Measurements from ENCODE around the gene CFAP210.

CFAP210 gene, protein sequence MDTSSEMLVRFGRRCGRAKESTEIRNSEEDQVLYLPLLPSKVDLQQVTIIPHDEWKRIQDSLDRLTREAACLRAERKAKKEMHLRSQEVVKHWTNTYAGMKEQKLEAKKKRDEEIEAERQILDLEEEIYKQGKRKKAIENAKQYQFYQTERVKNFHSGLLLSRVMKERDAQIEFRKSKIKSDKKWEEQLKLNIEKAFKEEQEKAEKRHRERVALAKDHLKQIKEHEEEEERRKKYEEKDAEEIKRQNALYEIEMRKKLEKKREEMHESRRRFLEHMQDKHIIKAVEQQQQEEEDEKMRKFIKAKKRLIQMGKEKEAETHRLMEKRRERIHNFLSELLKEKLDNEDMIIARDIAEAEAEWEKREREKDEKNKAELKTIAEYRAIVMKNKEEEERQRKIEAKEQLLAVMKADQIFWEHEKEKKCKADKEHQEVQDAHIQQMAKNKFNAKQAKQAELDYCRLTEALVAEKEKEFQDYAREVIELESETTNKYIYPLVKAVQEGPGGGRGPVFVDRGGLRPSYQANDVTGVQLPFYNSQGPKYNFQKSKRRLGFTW
- 4.1 to 6.4 (median 5.1) reads per million in 4 donors for total RNA-seq

DNA sequence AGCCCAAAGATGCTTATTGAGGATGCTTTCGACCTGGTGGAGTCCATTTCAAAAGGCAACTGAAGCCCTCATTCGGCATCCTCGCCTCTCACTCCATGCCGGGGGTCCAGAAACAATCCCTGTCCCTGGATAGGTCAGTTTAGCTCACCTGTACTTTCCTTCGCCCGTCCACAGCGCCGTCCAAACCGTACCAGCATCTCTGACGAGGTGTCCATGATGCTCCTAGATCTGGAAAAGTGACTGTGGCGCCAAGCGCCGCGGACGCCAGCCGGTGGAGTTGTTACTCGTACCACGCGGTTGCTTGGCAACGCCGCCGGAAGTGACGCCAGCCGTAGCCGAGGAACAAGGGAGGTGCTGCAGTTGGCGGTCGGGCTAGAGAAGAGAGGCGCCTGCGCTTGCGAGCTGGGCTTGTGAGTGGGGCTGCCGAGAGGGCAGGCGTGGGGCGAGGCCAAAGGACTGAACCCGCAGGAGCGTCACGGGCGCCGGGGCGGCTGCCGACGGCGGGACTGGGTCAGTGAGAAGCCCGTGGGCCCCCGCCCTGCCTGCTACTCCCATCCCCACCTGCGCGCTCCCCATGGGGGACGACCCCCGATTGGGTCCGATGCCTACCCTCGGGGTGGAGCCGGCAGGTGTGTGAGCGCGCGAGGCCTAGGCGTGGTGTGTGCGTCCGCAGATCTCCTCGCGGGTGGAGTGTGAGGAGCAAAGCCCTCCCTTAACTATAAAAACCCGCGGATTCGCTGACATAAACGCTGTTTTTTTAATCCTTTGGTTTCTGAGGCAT is at the start of gene CFAP210, which contains the start of gene PHOSPHO2:
TSS of gene CFAP210 (minus strand) at position 293 of the 781 bp plus-strand sequence. CDS start at position 215, 78 bp downstream.
TSS of gene PHOSPHO2 (plus strand) at position 357 of the 781 bp plus-strand sequence. CDS start 6,503 bp downstream, outside the sequence.
- peak; percentile 96 to 99 (median 97) for DNase-seq

DNA sequence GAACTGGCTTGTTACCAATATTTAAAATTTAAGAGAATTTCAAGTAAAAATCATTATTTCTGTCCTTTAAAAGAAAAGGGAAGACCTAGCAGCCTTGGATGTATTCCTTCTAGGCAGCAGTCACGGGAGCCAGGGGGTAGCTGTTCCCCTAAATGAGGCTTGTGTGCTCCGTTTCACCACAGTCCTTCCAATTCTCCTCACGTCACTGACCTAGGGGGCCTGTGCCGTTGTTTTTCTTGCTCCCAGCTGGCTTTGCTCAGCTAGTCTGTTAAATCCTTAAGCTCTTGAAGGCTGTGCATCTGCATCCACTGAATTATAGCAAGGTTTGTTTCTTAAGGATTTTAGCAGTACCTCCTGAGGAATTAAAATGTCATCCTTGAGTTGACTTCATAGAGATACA is 49.3 kb upstream of the CFAP210 start:
- no peak for DNase-seq

DNA sequence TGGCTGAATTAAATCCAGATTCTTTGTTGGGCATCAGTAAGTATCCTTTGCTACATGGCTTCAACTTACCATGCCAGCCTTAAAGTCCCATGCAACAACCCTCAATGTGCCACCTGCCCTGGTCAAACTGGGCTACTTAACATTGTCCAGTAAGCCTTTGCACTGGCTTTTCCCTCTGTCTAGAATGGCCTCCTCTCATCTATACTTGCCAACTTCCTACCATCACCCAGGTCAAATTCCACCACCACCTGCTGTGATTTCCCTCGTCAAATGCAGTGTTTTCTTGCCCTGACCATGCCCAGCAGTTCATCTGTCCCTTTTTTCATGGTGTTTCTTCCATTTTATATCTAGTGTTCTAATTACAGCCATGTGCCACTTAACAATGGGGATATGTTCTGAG is 45.1 kb upstream of the CFAP210 start:
- DNase-seq: no peak

DNA sequence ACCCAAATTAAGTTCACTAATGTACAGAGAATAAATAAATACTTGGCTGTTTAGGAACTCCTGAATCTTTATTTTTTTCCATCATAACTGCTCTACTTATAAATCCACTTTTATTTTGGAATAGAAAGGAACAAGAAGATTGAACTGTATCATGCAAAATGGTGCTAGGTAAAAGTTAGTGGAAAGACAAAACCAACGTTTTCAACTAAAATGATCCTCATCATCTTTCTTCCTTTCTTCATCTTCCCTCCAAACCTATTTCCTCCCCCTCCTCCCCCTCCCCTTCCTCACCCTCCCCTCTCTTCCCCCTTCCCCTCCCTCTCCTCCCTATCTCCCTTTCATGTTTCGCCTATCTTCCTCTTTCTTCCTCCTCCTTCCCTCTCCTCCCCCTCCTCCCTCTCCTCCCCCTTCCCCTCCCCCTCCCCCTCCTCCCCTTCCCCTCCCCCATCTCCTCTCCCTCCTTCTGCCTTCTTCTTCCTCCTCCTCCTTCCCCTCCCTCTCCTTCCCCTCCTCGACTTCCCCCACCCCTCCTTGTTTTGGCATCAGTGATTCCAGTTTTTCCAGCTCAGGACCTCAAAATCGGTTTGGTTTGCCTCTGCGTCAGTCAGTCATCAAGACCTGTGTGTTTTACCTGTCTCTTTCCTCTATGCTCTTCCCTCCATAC is 44.5 kb upstream of the CFAP210 start:
- DNase-seq: no peak

DNA sequence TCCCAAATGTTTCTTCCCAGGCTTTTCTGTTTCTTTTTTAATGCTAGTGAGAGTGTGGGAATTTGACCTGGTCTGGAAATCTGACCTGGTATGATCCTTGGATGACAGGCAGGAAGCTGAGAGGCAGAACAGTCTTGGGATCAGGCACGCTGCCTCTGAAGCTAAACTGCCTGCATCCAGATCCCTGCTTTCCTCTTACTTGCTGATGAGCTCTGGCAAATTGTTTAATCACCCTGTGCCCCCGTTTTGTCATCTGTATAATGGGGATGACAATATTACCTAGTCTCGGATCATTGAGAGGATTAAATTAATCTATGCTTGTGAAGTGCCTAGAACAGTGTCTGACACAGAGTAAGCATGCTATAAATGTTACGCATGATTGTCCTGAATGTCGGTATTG is 42.7 kb upstream of the CFAP210 start:
- no peak for DNase-seq

DNA sequence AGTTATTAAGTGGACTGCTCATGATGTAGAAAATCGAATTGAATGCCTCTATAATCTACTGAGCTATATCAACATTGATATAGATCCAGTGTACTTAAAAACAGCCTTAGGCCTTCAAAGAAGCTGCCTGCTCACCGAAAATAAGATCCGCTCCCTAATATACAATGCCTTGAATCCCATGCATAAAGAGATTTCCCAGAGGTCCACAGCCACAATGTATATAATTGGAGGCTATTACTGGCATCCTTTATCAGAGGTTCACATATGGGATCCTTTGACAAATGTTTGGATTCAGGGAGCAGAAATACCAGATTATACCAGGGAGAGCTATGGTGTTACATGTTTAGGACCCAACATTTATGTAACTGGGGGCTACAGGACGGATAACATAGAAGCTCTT is 41.4 kb upstream of the CFAP210 start:
- no peak for DNase-seq

DNA sequence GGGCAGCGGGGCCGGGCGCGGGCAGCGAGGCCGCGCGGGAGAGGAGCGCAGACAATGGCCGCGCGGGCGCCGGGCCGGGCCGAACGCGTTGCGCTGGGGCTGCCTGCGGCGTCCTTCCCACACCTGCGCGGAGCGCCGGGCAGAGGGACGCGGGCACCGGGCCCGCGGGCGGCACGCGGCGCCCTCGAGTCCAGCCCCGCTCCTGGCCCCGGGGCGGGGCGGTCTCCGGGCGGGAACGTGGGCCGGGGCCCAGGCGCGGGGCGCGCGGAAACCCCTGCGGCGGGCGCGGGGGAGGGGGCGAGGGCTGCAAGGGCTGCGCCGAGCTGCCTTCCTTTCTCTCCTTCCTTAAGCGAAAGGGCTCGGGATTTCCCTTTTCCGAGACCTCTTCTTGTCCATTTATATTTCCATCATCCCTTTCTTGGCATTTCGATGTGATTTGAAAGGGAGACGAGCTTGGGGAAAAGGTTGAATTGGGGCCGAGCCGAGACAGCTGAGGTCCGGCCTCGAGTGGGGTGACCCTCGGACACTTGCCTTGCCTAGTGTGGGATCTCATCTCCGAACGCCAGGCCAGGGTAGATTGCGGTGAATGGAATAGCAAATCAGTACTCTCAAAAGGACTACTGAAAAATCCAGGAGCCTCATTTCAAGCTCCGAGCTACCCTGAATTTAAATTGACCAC is 40.1 kb upstream of the CFAP210 start:
- DNase-seq: no peak

DNA sequence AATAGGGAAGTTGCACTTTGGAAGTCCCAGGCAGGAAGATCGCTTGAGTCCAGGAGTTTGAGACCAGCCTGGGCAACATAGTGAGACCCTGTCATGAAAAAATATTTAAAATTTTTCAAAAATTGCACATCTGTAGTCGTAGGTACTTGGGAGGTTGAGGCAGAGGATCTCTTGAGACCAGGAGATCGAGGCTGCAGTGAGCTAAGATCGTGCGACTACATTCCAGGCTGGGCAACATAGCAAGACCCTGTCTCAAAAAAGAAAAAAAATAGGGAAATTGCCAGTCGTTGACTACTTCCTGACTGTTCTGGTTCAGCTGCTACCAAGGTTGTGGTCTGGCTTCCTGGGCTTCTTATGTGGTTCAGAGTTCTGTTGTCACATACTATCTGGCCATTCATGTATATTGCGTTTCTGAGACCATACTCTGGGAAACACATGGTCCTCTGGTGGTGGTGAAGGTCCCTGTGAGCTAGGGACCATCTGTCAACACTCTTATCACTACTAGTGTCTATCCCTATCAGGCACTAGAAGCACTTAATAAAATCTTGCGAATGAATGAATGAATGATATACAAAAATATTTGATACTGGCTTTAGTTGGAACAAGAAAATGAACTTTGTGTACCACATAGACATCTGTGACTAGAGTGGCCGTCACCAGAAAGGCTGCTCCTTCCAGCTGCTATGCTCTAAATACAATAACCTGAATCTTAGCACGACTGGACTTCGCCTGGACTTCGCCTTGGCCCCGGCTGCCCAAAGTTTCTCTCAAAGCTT is 38.6 kb upstream of the CFAP210 start:
- peak in 1 of 5 donors; percentile 11 for DNase-seq

DNA sequence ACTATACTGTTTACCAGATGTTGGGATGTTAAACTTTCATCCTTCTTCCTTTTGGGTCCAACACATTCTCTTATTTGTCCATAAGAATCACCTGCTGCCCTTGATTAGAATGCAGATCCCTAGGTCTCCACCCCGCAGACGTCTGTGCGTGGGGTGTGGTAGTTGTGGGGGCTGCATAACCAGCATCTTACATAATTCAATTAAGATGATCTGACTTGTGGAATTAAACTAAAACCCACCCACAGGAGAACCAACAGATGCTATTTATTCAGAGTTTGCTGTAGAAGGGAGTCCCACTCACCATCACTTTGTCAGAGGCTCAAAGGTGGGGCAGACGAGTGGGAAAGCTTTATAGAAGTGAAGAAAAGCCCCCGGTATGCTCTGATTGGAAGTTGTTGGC is 37.9 kb upstream of the CFAP210 start:
- DNase-seq: no peak

DNA sequence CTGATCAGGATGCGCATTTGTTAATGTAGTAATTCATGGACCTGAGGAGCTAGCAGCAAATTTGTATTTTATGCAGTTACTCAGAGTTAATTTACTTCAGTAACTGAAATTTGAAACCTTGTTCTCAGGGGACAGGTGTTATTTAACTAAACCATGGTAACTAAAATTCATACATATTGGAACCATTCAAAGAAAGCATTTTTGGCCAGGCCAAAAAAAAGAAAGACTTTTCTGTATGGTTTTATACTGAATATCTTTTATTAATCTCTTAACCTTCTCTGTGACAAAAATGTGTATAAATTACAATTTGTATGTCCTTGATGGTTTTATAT is 35.0 kb upstream of the CFAP210 start:
- no peak for DNase-seq

DNA sequence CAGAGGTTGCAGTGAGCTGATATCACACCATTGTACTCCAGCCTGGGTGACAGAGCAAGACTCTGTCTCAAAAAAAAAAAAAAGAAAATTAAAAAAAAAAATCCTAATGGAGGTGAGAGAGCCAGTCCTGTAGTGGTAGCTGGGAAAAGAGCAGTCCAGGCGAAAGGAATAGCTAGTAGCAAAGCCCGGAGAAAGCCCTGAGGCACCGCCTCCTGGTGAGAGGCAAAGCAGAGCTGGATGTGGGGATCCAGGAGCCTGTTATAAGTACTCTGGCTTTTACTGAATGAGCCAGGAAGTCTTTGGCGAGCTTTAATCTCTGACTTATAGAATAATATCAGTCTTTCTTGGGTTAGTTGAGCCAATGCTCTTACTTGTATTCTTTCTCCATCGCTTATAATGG is 32.9 kb upstream of the CFAP210 start:
- DNase-seq: no peak

DNA sequence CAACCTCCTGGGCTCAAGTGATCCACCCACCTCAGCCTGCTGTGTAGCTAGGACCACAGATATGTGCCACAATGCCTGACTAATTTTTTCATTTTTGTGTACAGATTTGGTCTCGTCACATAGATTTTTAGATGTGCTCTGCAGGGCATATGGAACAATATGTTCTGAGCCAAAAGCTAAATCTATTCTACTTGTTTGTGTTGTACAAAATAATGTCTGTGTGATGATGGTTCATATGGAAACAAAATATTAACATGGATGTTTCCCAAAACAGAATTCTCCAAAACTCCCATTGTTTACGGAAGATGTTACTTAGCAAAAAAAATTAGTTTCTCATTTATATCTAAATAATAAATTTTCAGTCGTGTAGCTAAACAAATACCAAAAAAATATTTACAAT is 26.8 kb upstream of the CFAP210 start:
- no peak for DNase-seq

DNA sequence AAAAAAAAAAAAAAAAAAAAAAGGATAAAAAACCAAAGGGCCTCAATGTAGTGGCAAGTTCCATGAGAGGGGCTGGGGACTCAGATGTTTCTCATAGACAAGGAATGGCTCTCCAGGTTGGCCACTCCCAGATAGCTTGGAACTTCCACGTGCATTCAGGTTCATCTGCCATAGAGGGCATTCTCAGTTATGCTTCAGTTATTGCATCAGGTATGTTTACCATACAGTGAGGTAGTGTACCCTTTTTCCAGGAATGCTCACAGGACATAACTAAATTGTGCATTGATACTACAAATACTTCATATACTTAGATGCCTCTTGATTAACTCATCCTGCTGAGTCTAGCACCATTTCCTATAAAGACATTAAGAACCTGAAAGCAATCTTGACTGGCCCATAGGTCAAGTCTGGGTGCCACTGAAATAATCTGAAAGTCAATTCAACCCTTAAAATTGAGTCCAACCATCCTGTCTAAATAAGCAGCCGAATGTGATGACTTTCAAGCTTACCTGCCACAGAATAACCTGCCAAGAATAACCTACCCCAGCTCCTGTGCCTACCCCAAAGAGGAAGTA is 24.8 kb upstream of the CFAP210 start:
- no peak for DNase-seq

DNA sequence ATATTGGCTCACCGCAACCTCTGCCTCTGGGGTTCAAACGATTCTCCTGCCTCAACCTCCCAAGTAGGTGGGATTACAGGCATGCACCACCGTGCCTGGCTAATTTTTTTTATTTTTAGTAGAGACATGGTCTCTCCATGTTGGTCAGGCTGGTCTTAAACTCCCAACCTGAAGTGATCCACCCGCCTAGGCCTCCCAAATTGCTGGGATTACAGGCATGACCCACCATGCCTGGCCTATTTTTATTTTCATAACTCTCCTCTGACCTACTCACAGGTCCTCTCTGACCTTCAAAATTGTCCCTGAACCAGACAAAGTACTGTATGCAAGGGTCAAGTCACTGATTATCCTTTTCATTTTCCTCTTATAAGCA is 23.5 kb upstream of the CFAP210 start:
- DNase-seq: no peak

DNA sequence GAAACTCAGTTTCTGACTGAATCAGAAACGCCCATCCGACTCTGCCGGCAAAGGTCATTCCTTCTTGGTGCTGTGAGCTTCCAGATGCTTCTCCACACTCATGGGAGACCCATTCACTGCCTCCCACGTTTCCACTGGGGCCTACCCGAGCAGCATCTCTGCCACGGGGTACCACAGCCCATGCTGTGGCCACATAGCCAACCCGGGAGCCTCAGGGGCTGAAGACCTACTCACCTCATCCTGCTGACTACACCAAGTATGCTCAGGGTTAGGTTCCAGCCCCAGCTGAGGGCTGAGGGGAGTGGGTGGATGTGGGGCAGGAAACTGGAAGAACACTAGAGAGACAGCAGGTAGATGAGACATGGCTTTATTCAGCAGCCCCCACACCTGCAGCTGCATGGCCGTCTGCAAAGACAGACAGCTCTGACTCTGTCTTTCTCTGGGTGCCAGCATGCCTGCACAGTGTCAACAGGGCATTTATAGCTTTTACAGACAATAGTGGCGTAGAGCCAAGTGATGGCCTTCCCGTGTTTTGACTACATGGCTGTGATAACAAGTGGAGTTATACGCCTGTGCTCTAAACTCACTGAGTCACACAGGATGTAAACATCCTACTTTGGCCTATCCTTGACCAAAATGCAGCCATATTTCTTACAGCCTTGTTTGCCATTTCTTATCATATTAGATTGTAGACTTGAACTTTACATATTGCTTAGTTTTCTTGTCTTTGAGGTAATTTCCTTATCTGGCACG is 22.9 kb upstream of the CFAP210 start:
- DNase-seq: no peak

DNA sequence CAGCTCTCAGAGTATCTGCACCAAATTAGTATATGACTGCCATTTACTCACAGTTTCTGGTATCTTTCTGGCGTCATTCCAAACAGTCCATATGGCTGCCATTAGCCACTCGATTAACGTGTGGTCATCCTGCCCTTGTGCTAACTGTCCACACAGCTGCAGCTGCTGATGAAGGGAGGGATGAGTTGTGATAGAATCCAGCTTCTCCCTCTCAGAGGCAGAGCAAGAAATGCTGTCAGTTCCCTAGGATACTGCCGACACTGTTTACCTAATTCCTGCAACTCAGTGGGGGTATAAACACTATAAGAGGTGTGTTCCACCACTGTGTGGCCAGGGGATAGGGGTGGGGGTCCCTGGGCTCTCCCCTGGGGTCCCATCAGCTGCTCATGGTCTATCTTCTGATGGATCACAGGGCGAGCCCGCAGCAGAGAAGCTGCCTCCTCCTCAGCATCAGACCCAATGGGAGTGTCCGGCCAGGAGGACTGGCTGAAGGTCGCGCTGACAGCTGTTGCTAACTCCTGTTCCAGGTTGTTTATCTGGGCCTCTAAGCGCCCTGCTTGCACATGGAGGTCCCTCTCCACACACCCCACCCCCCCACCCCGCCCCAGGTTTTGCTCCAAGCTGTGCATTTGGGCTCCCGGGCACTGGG is 22.2 kb upstream of the CFAP210 start:
- DNase-seq: no peak

DNA sequence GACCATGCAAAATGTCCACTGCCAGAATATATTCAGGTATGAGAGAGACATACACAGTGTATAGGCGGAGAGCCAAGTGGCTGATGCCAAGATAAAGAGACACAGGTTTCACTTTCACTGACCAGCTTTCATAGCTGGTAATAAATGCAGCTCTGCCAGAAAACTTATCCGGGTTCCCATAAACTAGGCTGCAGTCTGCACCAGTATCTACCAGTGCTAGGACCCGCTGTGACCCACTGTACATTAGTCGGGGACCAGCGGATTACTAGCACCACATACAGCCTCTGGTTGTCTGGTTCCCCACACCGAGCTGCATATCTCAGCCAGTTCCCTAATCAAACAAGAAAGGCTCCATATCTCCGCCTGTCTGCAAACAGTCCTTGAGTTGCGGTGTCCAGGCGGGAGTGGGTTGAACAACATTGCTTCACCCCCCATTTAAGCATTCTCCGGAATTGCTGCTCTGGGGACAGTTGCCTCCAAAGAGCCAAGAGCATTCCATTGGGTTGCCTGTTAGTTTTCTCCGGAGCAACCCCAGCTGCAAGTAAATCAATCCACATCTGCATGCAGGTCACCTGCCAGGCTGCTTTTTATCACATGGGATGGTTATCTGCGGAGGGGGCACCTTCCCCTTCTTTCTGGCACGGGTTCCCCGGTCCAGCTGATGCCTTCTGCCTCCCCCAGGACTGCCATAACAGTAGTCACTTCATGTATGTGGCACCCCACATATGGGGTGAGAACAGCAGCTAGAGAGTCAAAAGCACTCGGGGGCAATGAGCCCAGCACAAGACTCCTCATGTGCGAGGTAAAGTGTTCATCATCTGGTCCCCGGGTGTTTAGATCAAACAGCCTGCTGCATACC is 21.4 kb upstream of the CFAP210 start:
- DNase-seq: no peak

DNA sequence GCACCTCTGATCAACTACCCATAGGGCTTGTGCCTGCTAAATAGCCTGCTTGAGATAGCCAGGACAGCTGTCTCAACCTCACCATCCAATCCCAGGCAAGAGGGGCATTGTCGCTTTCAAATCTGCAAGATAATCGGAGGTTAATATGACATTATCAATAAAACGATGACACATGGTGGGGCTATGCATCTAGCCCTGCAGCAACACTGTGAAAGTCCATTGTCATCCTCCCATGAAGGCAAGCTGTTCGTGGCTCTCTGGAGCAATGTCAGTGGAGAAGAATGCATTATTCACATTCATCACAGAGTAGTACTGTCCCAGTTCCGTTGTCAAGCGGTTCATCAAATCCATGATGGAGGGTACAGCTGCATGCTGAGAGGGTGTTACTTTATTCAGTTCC is 20.5 kb upstream of the CFAP210 start:
- DNase-seq: no peak

DNA sequence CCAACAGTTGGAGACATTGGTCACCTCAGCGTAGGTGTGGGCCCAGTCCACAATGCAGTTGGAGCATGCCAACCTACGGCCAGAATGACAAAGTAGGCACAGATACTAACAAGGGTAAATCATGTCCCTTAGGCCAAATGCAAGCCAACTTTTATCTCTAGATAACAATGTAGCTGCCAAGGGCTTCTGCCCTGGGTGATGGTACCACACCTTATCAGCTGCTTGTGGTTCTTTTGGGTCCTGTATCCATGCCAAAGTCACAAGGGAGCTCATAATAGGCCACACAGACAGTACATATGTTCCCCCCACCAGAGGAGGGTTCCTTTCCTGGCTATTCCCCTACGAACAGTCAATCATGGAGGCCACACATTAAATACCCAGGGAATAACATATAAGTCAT is 19.1 kb upstream of the CFAP210 start:
- DNase-seq: no peak
